ENCODE results near the gene SLC25A47. TPM values are rescaled to one million over a fixed set of nuclear protein-coding genes. Genes with fewer than 3 reads are reported as not detected.

The SLC25A47 gene
- total and polyA plus RNA-seq, 2 donors (not counting 3 experiments of a cell fraction or from before 2014, with no cell fraction given) = not detected

DNA sequence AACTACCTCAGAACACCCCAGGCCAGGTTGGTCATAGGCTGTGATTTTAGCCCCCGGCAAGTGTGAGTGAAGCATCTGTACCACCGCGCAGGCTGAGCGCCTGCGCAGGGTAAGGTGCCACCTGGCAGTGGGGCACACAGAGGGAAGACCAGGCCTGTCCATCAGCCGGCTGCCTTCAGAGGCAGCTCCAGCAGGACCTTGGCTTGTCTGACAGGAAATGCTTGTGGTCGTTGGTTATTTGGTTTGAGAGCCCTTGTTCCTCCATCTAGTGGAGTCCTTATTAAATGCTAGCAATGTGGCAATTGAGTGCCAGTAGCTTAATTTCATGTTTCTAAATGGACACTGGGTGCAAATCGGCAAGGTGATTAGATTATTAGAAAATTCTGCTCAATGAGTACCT is 44.4 kb upstream of the SLC25A47 start:
- Histone ChIP-seq H2AFZ (ENCODE audit: low read depth, low read length) (no peak overlapping the region), H3K36me3 (ENCODE audit: control insufficient read depth in 2 of 2, extremely low read depth in 1 of 2, insufficient read depth in 2 of 2, low read length in 2 of 2) (peaks cover 0 to 11% of the 10 kb centered on the region in 2 experiments), H3K27ac (ENCODE audit: insufficient read depth, low read depth, low read length) (peak overlapping the region; percentile 21), H3K79me2 (ENCODE audit: control insufficient read depth, insufficient read depth, low read length) (peaks cover 65% of the 10 kb centered on the region), H3K9me1 (replicated peaks; ENCODE audit: control insufficient read depth, extremely low read depth, insufficient read depth, low read length) (no peaks in the 10 kb centered on the region), H3K4me3 (replicated peaks in 1 of 3; ENCODE audit: insufficient read depth in 1 of 3, low read depth in 1 of 3, low read length in 3 of 3) (no peak overlapping the region), H3K9me3 (replicated peaks; ENCODE audit: control insufficient read depth, insufficient read depth, low read length) (no peaks in the 10 kb centered on the region), H3K4me1 (ENCODE audit: control insufficient read depth, extremely low read depth, insufficient read depth, low read length) (peaks cover 19% of the 10 kb centered on the region), H3K27me3 (ENCODE audit: control insufficient read depth in 2 of 2, insufficient read depth in 2 of 2, low read length in 2 of 2) (no peaks in the 10 kb centered on the region), H4K20me1 (replicated peaks; ENCODE audit: control insufficient read depth, extremely low read depth, insufficient read depth, low read length) (no peaks in the 10 kb centered on the region), H3K4me2 (ENCODE audit: insufficient read depth, low read length) (peak overlapping the region; percentile 23), H3K9ac (replicated peaks; ENCODE audit: extremely low read depth, insufficient read depth, low read length) (no peak overlapping the region)
- BruUV-seq (replicated peaks) = no TSS peak
- FAIRE-seq = peak; percentile 79
- intact Hi-C loops (cut with micrococcal nuclease) (no loop called here), dilution Hi-C loops (cut with MboI; ENCODE audit: extremely low pct_ligation_motif_present, low sequenced_read_pairs) (no loop called here)
- no peak for TF ChIP-seq EZH2 (IDR thresholded peaks at IDR 0.05; ENCODE audit: borderline replicate concordance, low read depth, low read length, severe bottlenecking)
- TF ChIP-seq, protein P1, sequence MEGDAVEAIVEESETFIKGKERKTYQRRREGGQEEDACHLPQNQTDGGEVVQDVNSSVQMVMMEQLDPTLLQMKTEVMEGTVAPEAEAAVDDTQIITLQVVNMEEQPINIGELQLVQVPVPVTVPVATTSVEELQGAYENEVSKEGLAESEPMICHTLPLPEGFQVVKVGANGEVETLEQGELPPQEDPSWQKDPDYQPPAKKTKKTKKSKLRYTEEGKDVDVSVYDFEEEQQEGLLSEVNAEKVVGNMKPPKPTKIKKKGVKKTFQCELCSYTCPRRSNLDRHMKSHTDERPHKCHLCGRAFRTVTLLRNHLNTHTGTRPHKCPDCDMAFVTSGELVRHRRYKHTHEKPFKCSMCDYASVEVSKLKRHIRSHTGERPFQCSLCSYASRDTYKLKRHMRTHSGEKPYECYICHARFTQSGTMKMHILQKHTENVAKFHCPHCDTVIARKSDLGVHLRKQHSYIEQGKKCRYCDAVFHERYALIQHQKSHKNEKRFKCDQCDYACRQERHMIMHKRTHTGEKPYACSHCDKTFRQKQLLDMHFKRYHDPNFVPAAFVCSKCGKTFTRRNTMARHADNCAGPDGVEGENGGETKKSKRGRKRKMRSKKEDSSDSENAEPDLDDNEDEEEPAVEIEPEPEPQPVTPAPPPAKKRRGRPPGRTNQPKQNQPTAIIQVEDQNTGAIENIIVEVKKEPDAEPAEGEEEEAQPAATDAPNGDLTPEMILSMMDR (IDR thresholded peaks at IDR 0.05; ENCODE audit: extremely low read depth in 1 of 2, insufficient read depth in 1 of 2, low read depth in 1 of 2, low read length in 2 of 2) = peak; percentile 5 to 15
- ChIA-PET CTCF (interaction anchor here (0.7 to 1.5 kb wide), 12 partner anchors 9 to 295 kb away, joined by 3 to 13 read pairs (median 4); no protein-coding TSS in a partner anchor), POLR2A (no interaction called here)
- peak; percentile 40 for DNase-seq (ENCODE audit: low read depth, low spot score)

DNA sequence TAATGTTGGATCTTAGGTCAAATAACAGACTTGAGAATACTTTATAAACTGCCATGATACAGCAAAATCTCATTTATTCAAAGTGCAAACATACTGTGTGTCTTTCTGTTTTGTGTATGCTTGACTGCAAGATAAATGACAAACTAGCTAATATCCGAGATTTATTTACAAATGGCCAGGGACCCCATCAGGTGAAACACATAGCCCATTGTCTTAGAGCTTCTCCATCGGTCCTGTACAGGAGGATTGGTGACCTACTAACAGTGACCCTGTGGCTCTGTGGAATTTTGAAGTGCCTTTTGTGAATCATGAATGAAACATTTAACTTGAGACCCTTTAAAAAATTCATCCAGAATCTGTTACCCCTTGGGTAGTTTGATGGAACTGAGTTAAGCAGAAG is 44.0 kb upstream of the SLC25A47 start:
- no peak for FAIRE-seq
- Histone ChIP-seq H3K4me1 (ENCODE audit: control insufficient read depth, extremely low read depth, insufficient read depth, low read length) (peaks cover 19% of the 10 kb centered on the region), H3K27me3 (ENCODE audit: control insufficient read depth in 2 of 2, insufficient read depth in 2 of 2, low read length in 2 of 2) (no peaks in the 10 kb centered on the region), H2AFZ (ENCODE audit: low read depth, low read length) (no peak overlapping the region), H3K4me2 (ENCODE audit: insufficient read depth, low read length) (peak overlapping the region; percentile 23), H4K20me1 (replicated peaks; ENCODE audit: control insufficient read depth, extremely low read depth, insufficient read depth, low read length) (no peaks in the 10 kb centered on the region), H3K9ac (replicated peaks; ENCODE audit: extremely low read depth, insufficient read depth, low read length) (no peak overlapping the region), H3K79me2 (ENCODE audit: control insufficient read depth, insufficient read depth, low read length) (peaks cover 61% of the 10 kb centered on the region), H3K4me3 (replicated peaks in 1 of 3; ENCODE audit: insufficient read depth in 1 of 3, low read depth in 1 of 3, low read length in 3 of 3) (no peak overlapping the region), H3K36me3 (ENCODE audit: control insufficient read depth in 2 of 2, extremely low read depth in 1 of 2, insufficient read depth in 2 of 2, low read length in 2 of 2) (peaks cover 0 to 11% of the 10 kb centered on the region in 2 experiments), H3K27ac (ENCODE audit: insufficient read depth, low read depth, low read length) (no peak overlapping the region), H3K9me3 (replicated peaks; ENCODE audit: control insufficient read depth, insufficient read depth, low read length) (no peaks in the 10 kb centered on the region), H3K9me1 (replicated peaks; ENCODE audit: control insufficient read depth, extremely low read depth, insufficient read depth, low read length) (no peaks in the 10 kb centered on the region)
- intact Hi-C loops (cut with micrococcal nuclease) (no loop called here), dilution Hi-C loops (cut with MboI; ENCODE audit: extremely low pct_ligation_motif_present, low sequenced_read_pairs) (no loop called here)
- no TSS peak for BruUV-seq (replicated peaks)
- TF ChIP-seq MYC (IDR thresholded peaks at IDR 0.05; ENCODE audit: low read depth, low read length) (no peak), POLR2A (IDR thresholded peaks at IDR 0.05; ENCODE audit: low read depth, low read length) (no peak), JUN (IDR thresholded peaks at IDR 0.05; ENCODE audit: borderline replicate concordance, insufficient read depth, insufficient read length, low read depth) (no peak), EZH2 (IDR thresholded peaks at IDR 0.05; ENCODE audit: borderline replicate concordance, low read depth, low read length, severe bottlenecking) (no peak), FOS (IDR thresholded peaks at IDR 0.05; ENCODE audit: borderline replicate concordance, insufficient read depth, low read length) (no peak), GATA2 (IDR thresholded peaks at IDR 0.05; ENCODE audit: insufficient read depth, insufficient read length, low read depth, low read length) (no peak), POLR2AphosphoS5 (IDR thresholded peaks at IDR 0.05; ENCODE audit: insufficient read depth, low read depth, low read length) (no peak)
- TF ChIP-seq, protein P2, sequence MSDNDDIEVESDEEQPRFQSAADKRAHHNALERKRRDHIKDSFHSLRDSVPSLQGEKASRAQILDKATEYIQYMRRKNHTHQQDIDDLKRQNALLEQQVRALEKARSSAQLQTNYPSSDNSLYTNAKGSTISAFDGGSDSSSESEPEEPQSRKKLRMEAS (IDR thresholded peaks at IDR 0.05; ENCODE audit: insufficient read depth, insufficient read length) = no peak
- TF ChIP-seq, protein P1 (IDR thresholded peaks at IDR 0.05; ENCODE audit: extremely low read depth in 1 of 2, insufficient read depth in 1 of 2, low read depth in 1 of 2, low read length in 2 of 2) = no peak
- no peak for DNase-seq (ENCODE audit: low read depth, low spot score)
- POLR2A ChIA-PET = no interaction called here
- CTCF ChIA-PET = interaction anchor here (0.9 to 1.5 kb wide), 11 partner anchors 9 to 171 kb away, joined by 3 to 13 read pairs (median 4); no protein-coding TSS in a partner anchor
